Suprapubic skin (tissue), 4 donors: ENCODE results near the gene PMEPA1.

Experiments used
- EP300 ChIP-seq: sonication (generic); formaldehyde crosslinking; IDR thresholded peaks from one replicate; pipeline ENCODE4 v1.6.1; 2017; ENCODE audit warnings: antibody characterized with exemption
- POLR2A ChIP-seq, 2 donors: fragments of 450-650 bp; IDR thresholded peaks; one replicate each; pipeline ENCODE4 v1.6.1; 2017; ENCODE audit warnings: antibody characterized with exemption in 2 of 2, mild to moderate bottlenecking in 2 of 2, moderate library complexity in 2 of 2
- POLR2AphosphoS5 ChIP-seq, 3 donors: sonication (generic); formaldehyde crosslinking; IDR thresholded peaks; one replicate each; pipeline ENCODE4 v1.6.1; 2017; ENCODE audit warnings: antibody characterized with exemption in 3 of 3
- TF ChIP-seq, protein P1 (sequence below), 2 donors: fragments of 200-600 bp in 1 of 2; fragments of 450-650 bp in 1 of 2; sonication (generic) in 1 of 2; IDR thresholded peaks; one replicate each; pipeline ENCODE4 v1.5.1; 2016 to 2019; ENCODE audit warnings: antibody characterized with exemption in 2 of 2, mild to moderate bottlenecking in 1 of 2, moderate library complexity in 1 of 2

- TF ChIP-seq, protein P1, sequence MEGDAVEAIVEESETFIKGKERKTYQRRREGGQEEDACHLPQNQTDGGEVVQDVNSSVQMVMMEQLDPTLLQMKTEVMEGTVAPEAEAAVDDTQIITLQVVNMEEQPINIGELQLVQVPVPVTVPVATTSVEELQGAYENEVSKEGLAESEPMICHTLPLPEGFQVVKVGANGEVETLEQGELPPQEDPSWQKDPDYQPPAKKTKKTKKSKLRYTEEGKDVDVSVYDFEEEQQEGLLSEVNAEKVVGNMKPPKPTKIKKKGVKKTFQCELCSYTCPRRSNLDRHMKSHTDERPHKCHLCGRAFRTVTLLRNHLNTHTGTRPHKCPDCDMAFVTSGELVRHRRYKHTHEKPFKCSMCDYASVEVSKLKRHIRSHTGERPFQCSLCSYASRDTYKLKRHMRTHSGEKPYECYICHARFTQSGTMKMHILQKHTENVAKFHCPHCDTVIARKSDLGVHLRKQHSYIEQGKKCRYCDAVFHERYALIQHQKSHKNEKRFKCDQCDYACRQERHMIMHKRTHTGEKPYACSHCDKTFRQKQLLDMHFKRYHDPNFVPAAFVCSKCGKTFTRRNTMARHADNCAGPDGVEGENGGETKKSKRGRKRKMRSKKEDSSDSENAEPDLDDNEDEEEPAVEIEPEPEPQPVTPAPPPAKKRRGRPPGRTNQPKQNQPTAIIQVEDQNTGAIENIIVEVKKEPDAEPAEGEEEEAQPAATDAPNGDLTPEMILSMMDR (IDR thresholded peaks at IDR 0.05), result no peak
- TF ChIP-seq POLR2A (IDR thresholded peaks at IDR 0.05) (no peak), EP300 (no peak), POLR2AphosphoS5 (IDR thresholded peaks at IDR 0.05) (no peak)
Measured at GRCh38 chr20:57655809-57656155, 54.0 kb downstream of the PMEPA1 start.
